ENCODE measurements around the gene FXYD4.

The FXYD4 gene

DNA sequence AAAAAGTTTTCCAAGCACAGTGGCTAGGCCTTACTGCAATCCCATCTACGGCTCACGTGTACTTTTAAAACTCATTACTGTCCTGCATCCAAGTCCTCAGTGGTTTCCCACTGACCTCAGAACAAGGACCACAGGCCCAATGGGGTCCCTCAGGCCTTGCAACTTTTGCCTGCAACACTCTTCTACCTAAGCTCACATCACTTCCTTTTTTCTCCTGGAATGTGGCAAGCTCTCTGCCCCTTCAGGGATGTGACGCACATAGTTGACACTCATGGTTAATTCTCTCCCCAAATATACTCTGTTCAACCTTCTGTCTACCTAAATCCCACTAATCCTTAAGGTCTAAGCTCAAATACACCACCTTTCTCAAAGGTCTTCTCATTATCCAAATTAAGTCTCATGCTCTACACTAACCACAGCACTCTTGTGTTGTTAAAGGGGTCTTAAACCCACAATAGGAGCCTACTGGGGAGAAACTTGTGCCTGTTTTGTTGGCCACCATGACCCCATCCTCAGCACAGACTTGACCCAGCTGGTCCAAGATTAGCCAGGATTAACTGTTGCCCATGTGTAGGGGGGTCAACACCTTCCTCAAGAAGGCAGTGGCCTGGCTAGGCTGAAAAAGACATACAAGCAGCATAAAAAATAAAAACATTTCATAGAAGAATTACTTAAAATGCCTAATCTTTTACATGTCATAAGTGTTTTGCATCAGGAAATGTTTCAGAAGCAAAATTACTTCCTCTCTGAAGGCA is 22.3 kb downstream of the FXYD4 start:
- TF ChIP-seq YY1 (IDR thresholded peaks at IDR 0.05; ENCODE audit: insufficient read depth, insufficient read length), result no peak
- TF ChIP-seq SUZ12 (IDR thresholded peaks at IDR 0.05; ENCODE audit: extremely low read depth, insufficient read depth, insufficient read length), result no peak
- no peak for TF ChIP-seq ZNF274 (IDR thresholded peaks at IDR 0.05; ENCODE audit: low read depth, low read length)
- DNase-seq (ENCODE audit: low read depth, low spot score), result no peak
- Histone ChIP-seq H3K36me3 (ENCODE audit: insufficient read depth, insufficient read length, low read length) (peaks cover 86% of the 10 kb centered on the region), H3K9me3 (ENCODE audit: insufficient read depth, low read length) (peaks cover 7% of the 10 kb centered on the region; the same call in 1 of the 2 replicates), H3K27me3 (ENCODE audit: insufficient read depth, insufficient read length) (no peaks in the 10 kb centered on the region), H3K4me3 (ENCODE audit: insufficient read length, low read depth) (no peak overlapping the region), H3K9ac (ENCODE audit: insufficient read length, low read depth) (no peak overlapping the region), H3K4me1 (ENCODE audit: insufficient read depth, insufficient read length) (peaks cover 6% of the 10 kb centered on the region)

DNA sequence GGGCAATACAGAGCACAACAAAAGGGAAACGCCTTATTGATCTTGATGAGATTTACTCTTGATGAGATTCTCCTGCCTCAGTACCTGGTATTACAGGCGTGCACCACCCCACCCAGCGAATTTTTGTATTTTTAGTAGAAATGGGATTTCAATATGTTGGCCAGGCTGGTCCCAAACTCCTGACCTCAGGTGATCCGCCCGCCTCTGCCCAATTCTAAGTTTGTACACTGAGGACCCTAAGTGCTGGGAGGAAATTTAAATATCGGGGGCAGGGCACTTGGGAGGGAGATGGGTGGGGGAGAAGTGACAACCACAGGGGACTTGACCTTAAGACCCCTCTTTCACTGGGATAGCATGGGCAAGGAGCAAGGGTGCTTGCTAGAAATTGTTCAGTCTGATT is 23.4 kb downstream of the FXYD4 start:
- H3K4me1 ChIP-seq (ENCODE audit: insufficient read depth, insufficient read length), result peaks cover 5% of the 10 kb centered on the region
- H3K36me3 ChIP-seq (ENCODE audit: insufficient read depth, insufficient read length, low read length), result peaks cover 83% of the 10 kb centered on the region
- no peak overlapping the region for H3K4me3 ChIP-seq (ENCODE audit: insufficient read length, low read depth)
- H3K27me3 ChIP-seq (ENCODE audit: insufficient read depth, insufficient read length), result no peaks in the 10 kb centered on the region
- H3K9ac ChIP-seq (ENCODE audit: insufficient read length, low read depth), result no peak overlapping the region
- DNase-seq (ENCODE audit: low read depth, low spot score), result no peak
- H3K9me3 ChIP-seq (ENCODE audit: insufficient read depth, low read length), result peaks cover 7% of the 10 kb centered on the region; the same call in 1 of the 2 replicates
- TF ChIP-seq YY1 (IDR thresholded peaks at IDR 0.05; ENCODE audit: insufficient read depth, insufficient read length), result no peak
- no peak for TF ChIP-seq ZNF274 (IDR thresholded peaks at IDR 0.05; ENCODE audit: low read depth, low read length)
- TF ChIP-seq SUZ12 (IDR thresholded peaks at IDR 0.05; ENCODE audit: extremely low read depth, insufficient read depth, insufficient read length), result no peak

DNA sequence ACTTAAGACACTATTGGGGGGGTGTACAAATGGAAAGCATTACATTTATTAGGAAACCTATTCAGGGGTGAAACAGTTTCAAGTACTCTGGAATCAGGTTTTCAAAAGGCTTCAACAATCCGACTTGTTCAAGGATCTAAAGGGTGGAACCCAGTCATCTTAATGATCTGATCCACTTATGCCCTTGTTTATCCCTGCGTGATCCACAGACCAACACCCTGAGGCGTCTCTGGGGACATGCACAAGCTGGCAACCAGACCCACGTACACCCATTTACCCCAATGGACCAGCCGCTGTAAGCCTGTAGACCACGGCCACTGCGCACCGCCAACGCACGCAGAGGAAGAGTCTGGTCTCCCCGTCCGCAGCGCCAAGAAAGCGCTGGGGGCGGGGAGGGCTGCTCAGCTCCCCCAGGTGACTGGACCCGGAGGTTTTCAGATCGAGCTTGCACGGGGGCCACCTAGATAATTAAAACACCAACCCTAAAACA is 24.2 kb downstream of the FXYD4 start:
- Histone ChIP-seq H3K4me3 (ENCODE audit: insufficient read length, low read depth) (no peak overlapping the region), H3K27me3 (ENCODE audit: insufficient read depth, insufficient read length) (no peaks in the 10 kb centered on the region), H3K4me1 (ENCODE audit: insufficient read depth, insufficient read length) (peaks cover 3% of the 10 kb centered on the region), H3K36me3 (ENCODE audit: insufficient read depth, insufficient read length, low read length) (peaks cover 80% of the 10 kb centered on the region), H3K9me3 (ENCODE audit: insufficient read depth, low read length) (peaks cover 7% of the 10 kb centered on the region; the same call in 1 of the 2 replicates), H3K9ac (ENCODE audit: insufficient read length, low read depth) (no peak overlapping the region)
- TF ChIP-seq YY1 (IDR thresholded peaks at IDR 0.05; ENCODE audit: insufficient read depth, insufficient read length) (no peak), SUZ12 (IDR thresholded peaks at IDR 0.05; ENCODE audit: extremely low read depth, insufficient read depth, insufficient read length) (no peak), ZNF274 (IDR thresholded peaks at IDR 0.05; ENCODE audit: low read depth, low read length) (no peak)
- no peak for DNase-seq (ENCODE audit: low read depth, low spot score)

DNA sequence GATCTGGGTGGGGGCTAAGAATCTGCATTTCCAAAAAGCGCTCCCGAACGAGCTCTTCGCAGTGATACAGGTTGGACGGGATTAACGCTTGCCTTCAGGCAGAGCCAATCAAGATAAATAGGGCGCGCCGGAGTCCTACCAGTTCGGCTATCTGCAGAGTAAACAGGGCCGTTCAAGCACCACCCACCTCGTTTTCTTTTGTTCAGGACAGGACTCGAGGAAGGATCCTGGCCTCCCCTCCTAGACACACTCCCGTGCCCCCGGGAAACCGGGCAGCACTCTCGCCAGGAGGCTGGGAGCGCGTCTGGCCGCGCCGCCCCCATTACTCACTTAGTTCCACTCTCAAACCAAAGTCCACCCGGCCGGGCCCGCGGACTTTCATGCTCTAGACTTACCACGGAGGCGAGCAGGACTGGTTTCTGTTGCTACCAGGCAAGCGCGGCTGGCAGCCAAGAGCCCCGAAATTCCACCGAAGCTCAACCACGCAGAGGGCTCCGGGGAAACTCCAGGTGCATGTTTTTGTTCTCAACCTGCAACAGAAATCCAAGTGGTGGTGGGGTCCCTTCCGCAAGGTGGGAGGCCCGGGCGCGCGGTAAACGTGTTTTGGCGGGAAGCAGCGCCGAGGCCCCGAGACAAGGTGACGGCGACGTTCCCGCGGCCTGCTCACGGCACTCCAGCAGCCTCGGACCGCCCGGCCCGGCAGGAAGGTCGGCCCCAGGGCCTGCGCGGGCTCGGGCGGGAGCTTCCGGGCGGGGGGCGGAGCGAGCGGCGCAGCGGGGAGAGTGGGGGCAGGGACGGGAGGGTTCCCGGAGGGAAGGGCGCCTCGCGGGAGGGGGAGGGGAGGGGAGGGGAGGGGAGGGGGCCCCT is 24.9 kb downstream of the FXYD4 start:
- H3K27me3 ChIP-seq (ENCODE audit: insufficient read depth, insufficient read length), result no peaks in the 10 kb centered on the region
- DNase-seq (ENCODE audit: low read depth, low spot score), result no peak
- peaks cover 3% of the 10 kb centered on the region for H3K4me1 ChIP-seq (ENCODE audit: insufficient read depth, insufficient read length)
- H3K36me3 ChIP-seq (ENCODE audit: insufficient read depth, insufficient read length, low read length), result peaks cover 74% of the 10 kb centered on the region
- H3K4me3 ChIP-seq (ENCODE audit: insufficient read length, low read depth), result no peak overlapping the region
- peaks cover 7% of the 10 kb centered on the region; the same call in 1 of the 2 replicates for H3K9me3 ChIP-seq (ENCODE audit: insufficient read depth, low read length)
- no peak overlapping the region for H3K9ac ChIP-seq (ENCODE audit: insufficient read length, low read depth)
- no peak for TF ChIP-seq ZNF274 (IDR thresholded peaks at IDR 0.05; ENCODE audit: low read depth, low read length)
- TF ChIP-seq SUZ12 (IDR thresholded peaks at IDR 0.05; ENCODE audit: extremely low read depth, insufficient read depth, insufficient read length), result no peak
- no peak for TF ChIP-seq YY1 (IDR thresholded peaks at IDR 0.05; ENCODE audit: insufficient read depth, insufficient read length)

GRCh38 chr10:43396928-43397624 is 25.6 kb downstream of the FXYD4 start:
- TF ChIP-seq SUZ12 (IDR thresholded peaks at IDR 0.05; ENCODE audit: extremely low read depth, insufficient read depth, insufficient read length) (no peak), ZNF274 (IDR thresholded peaks at IDR 0.05; ENCODE audit: low read depth, low read length) (no peak), YY1 (IDR thresholded peaks at IDR 0.05; ENCODE audit: insufficient read depth, insufficient read length) (no peak)
- Histone ChIP-seq H3K4me3 (ENCODE audit: insufficient read length, low read depth) (no peak overlapping the region), H3K36me3 (ENCODE audit: insufficient read depth, insufficient read length, low read length) (peaks cover 67% of the 10 kb centered on the region), H3K27me3 (ENCODE audit: insufficient read depth, insufficient read length) (no peaks in the 10 kb centered on the region), H3K4me1 (ENCODE audit: insufficient read depth, insufficient read length) (peaks cover 3% of the 10 kb centered on the region), H3K9me3 (ENCODE audit: insufficient read depth, low read length) (peaks cover 7% of the 10 kb centered on the region; the same call in 1 of the 2 replicates), H3K9ac (ENCODE audit: insufficient read length, low read depth) (no peak overlapping the region)
- DNase-seq (ENCODE audit: low read depth, low spot score), result no peak

DNA sequence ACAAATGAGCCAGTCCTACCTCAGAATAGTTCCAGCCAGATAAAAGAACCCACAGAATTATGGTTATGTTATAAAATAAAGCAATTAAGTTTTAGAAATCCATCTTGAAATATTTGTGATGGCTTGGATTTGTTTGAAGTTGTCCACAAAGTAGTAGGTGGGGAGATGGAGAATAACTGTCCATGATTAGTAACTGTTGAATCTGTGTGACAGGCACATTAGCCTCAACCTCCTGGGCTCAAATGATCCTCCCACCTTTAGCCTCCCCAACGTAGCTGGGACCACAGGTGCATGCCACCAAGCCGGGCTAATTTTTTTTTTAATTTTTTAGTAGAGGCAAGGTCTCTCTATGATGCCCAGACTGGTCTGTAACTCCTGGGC is 27.5 kb downstream of the FXYD4 start:
- Histone ChIP-seq H3K36me3 (ENCODE audit: insufficient read depth, insufficient read length, low read length) (peaks cover 50% of the 10 kb centered on the region), H3K4me1 (ENCODE audit: insufficient read depth, insufficient read length) (peaks cover 4% of the 10 kb centered on the region), H3K27me3 (ENCODE audit: insufficient read depth, insufficient read length) (no peaks in the 10 kb centered on the region), H3K9me3 (ENCODE audit: insufficient read depth, low read length) (peaks cover 7% of the 10 kb centered on the region; the same call in 1 of the 2 replicates), H3K9ac (ENCODE audit: insufficient read length, low read depth) (no peak overlapping the region), H3K4me3 (ENCODE audit: insufficient read length, low read depth) (no peak overlapping the region)
- DNase-seq (ENCODE audit: low read depth, low spot score), result no peak
- no peak for TF ChIP-seq ZNF274 (IDR thresholded peaks at IDR 0.05; ENCODE audit: low read depth, low read length)
- TF ChIP-seq YY1 (IDR thresholded peaks at IDR 0.05; ENCODE audit: insufficient read depth, insufficient read length), result no peak
- no peak for TF ChIP-seq SUZ12 (IDR thresholded peaks at IDR 0.05; ENCODE audit: extremely low read depth, insufficient read depth, insufficient read length)

All from NT2/D1 (cell line).